ENCODE measurements around the gene MAGI1.

The MAGI1 gene

DNA sequence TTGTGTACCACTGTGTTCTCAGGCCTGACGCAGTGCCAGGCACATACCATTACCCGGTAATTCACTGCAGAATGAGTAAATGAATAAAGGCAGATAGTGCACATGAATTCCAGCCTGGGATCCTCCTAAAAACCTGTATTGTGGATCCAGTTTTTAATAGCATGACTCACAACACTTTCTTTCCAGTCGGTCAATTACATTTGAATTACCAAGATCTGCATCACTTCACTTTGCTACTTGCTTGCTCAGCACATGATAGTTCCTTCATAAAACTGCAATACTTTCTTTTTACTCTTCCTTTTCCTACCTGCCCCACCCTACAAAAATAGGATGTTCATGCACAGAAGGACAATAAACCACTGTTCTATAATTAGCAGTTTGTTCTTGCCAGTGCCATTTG is 553.8 kb downstream of the MAGI1 start:
- DNase-seq (ENCODE audit: low read depth): peak; percentile 68
- H3K4me3 ChIP-seq (ENCODE audit: low read length): no peak overlapping the region
- no peak for TF ChIP-seq CTCF (IDR thresholded peaks at IDR 0.05; ENCODE audit: insufficient read depth, low read depth, low read length, missing control alignments)

DNA sequence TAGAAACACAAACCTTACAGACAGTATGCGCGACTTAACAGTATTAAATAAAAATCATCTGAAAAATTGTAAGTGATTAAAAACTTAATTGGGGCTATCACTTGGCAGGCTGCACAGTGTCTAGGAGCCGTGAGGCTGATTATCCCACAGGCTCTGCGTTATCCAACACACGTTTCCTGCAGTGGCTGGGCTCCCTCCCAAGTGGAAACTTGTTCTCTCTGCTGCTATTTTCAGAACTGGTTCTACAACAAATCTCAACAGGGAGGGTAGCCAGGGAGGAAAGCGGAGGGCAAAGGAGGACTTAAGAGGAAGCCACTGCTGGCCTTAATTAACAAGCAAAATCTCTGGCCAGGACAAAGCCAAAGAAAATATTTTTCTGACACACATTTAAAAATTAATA is 555.2 kb downstream of the MAGI1 start:
- no peak for TF ChIP-seq CTCF (IDR thresholded peaks at IDR 0.05; ENCODE audit: insufficient read depth, low read depth, low read length, missing control alignments)
- peak; percentile 89 for DNase-seq (ENCODE audit: low read depth)
- no peak overlapping the region for H3K4me3 ChIP-seq (ENCODE audit: low read length)

- TF ChIP-seq CTCF (IDR thresholded peaks at IDR 0.05; ENCODE audit: insufficient read depth, low read depth, low read length, missing control alignments): no peak
- no peak for DNase-seq (ENCODE audit: low read depth)
- H3K4me3 ChIP-seq (ENCODE audit: low read length): no peak overlapping the region
These were observed 555.7 kb downstream of the MAGI1 start for GRCh38 chr3:65483011-65483410.

DNA sequence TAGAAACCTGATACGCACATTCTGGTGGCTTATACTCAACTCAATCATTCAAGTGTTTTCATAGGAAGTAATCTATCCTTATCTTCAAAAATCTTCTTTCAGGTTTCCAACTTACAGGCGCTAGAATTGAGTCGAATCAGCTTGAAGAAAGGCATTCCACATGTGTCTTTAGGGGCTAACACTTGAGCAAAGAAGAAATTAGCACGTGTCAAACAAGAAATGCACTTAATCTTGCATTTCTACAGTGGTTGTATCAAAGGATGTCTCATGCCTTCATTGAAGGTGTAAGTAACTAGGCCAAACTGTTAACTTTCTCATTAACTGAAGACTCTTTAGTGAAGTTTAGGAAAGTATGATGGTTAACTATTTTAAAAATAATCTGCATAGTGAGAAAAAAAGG is 557.6 kb downstream of the MAGI1 start:
- TF ChIP-seq CTCF (IDR thresholded peaks at IDR 0.05; ENCODE audit: insufficient read depth, low read depth, low read length, missing control alignments): no peak
- DNase-seq (ENCODE audit: low read depth): no peak
- no peak overlapping the region for H3K4me3 ChIP-seq (ENCODE audit: low read length)

GRCh38 chr3:65479990-65480389 is 558.7 kb downstream of the MAGI1 start:
- DNase-seq (ENCODE audit: low read depth): peak; percentile 11
- TF ChIP-seq CTCF (IDR thresholded peaks at IDR 0.05; ENCODE audit: insufficient read depth, low read depth, low read length, missing control alignments): no peak
- H3K4me3 ChIP-seq (ENCODE audit: low read length): no peak overlapping the region

DNA sequence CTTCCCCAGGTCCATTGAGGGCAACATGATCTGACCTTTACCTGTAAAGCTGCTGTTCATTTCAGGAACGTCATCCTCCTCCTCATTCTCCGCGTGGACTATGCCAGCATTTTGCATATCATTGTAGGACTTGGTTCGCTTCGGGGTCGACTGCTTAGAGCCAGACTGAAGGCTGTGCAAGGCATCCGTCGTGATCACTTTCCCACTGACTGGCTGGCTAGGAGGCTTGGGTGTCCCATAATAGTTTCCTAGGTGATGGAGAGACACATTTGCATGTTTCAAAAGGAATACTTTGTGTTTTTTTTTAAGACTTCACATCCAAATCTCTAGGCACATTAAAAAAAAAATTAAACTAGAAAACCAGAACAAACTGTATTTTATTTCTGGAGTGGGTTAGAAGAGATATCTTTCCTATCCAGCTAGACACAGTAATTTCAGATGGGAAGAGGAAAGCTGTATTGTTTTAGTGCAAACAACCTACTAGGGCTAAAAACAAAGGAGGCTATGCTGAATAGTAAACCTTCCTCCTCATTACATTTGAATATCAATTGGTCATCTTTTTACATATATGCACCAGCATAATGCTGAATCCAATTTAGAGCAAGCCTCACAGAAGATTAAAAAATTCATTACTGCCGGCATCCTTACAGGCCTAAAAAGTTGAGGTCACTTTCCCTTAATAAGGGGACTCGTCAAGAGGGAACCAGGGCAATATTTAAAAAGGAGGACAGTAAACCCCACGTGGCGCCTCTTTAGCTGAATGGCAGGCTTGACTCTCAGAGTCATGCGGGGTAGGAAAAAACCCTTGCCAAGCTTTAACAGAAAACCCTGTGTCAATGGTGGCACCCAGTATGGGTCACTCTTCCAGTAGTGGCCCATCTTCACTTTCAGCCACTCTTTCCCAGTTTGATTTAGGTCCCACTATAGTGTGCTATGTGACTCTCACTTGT is 559.9 kb downstream of the MAGI1 start:
- no peak for DNase-seq (ENCODE audit: low read depth)
- no peak for TF ChIP-seq CTCF (IDR thresholded peaks at IDR 0.05; ENCODE audit: insufficient read depth, low read depth, low read length, missing control alignments)
- no peak overlapping the region for H3K4me3 ChIP-seq (ENCODE audit: low read length)

GRCh38 chr3:65473736-65474135 is 565.0 kb downstream of the MAGI1 start:
- TF ChIP-seq CTCF (IDR thresholded peaks at IDR 0.05; ENCODE audit: insufficient read depth, low read depth, low read length, missing control alignments): no peak
- no peak overlapping the region for H3K4me3 ChIP-seq (ENCODE audit: low read length)
- DNase-seq (ENCODE audit: low read depth): peak; percentile 58

Data from epithelial cell of esophagus (primary cell).